ENCODE results near the gene NDUFA7.

- TF ChIP-seq SP3 (tag by site-specific recombination; IDR thresholded peaks at IDR 0.05), result no peak
- TF ChIP-seq CTCF (tag by site-specific recombination; IDR thresholded peaks at IDR 0.05), result no peak
- TF ChIP-seq SCRT2 (tag by site-specific recombination; IDR thresholded peaks at IDR 0.05), result no peak
- TF ChIP-seq ZSCAN23 (tag by site-specific recombination; IDR thresholded peaks at IDR 0.05), result no peak
- no peak for TF ChIP-seq MYNN (tag by site-specific recombination; IDR thresholded peaks at IDR 0.05; ENCODE audit: borderline replicate concordance)
- no peak for TF ChIP-seq ZNF423 (tag by site-specific recombination; IDR thresholded peaks at IDR 0.05)
- no peak for TF ChIP-seq PBX3 (CRISPR knock-in tag; IDR thresholded peaks at IDR 0.05)
- no peak for TF ChIP-seq ZNF174 (tag by site-specific recombination; IDR thresholded peaks at IDR 0.05)
Observed at GRCh38 chr19:8321986-8322637, 937 bp upstream of the NDUFA7 start.
